H1 (cell line): ENCODE results near the gene SIRT3. TPM values are rescaled to one million over a fixed set of nuclear protein-coding genes. Genes with fewer than 3 reads are reported as not detected.

ENCODE experiments used
- FOSL1 ChIP-seq: IDR thresholded peaks from 2 replicates; pipeline ENCODE4 v1.6.1; 2011; ENCODE audit warnings: mild to moderate bottlenecking, low read depth, low read length, moderate library complexity; ENCODE audit not compliant: insufficient read depth
- KDM5A ChIP-seq: fragments of 200-600 bp; IDR thresholded peaks from 2 replicates; pipeline ENCODE4 v1.7.1; 2012; ENCODE audit warnings: mild to moderate bottlenecking, low read length, inconsistent platforms, mixed read lengths
- SUZ12 ChIP-seq: fragments of 200-600 bp; sonication (generic); IDR thresholded peaks from 2 replicates; pipeline ENCODE4 v1.6.1; 2012; ENCODE audit warnings: mild to moderate bottlenecking, inconsistent platforms, low read length, moderate library complexity, mixed read lengths
- polyA plus RNA-seq, 7 experiments: library from polyadenylated mRNA; depleted of rRNA in 3 of 7; stranded (reverse) in 5 of 7; unstranded in 2 of 7; fragments of >200 nt in 5 of 7; fragments of 200-250 nt in 2 of 7; gene quantifications; 1 replicate in 5 of 7; 2 replicates in 1 of 7; 4 replicates in 1 of 7; pipeline versions ENCODE4 v1.2.1 to v1.2.3, GENCODE V29; 2011 to 2013; ENCODE audit warnings: missing spikeins in 2 of 7, mixed read lengths in 2 of 7
- total RNA-seq: library from RNA; stranded (reverse); fragmentation: NEBNext Ultra II Directional; extraction: Animal tissue kit (Norgen Biotek cat#: 25700); gene quantifications from 2 replicates; pipeline ENCODE4 v1.2.1, GENCODE V29; 2021

SIRT3 gene
- total and polyA plus RNA-seq, 2 of the 8 experiments (the other 6 are each of a cell fraction or from before 2014, with no cell fraction given): 14.3 to 21.6 TPM

- TF ChIP-seq KDM5A (no peak), SUZ12 (no peak), FOSL1 (no peak)
Measured at GRCh38 chr11:203056-203944, 32.8 kb downstream of the SIRT3 start (continued).
